C1 segment of cervical spinal cord (tissue), 14 donors: ENCODE results near the gene ABI3BP.

Experiments used
- DNase-seq, 14 donors: peaks; one replicate each; lab custom pipeline; 2025; lab: John Stamatoyannopoulos, UW

The ABI3BP gene

DNA sequence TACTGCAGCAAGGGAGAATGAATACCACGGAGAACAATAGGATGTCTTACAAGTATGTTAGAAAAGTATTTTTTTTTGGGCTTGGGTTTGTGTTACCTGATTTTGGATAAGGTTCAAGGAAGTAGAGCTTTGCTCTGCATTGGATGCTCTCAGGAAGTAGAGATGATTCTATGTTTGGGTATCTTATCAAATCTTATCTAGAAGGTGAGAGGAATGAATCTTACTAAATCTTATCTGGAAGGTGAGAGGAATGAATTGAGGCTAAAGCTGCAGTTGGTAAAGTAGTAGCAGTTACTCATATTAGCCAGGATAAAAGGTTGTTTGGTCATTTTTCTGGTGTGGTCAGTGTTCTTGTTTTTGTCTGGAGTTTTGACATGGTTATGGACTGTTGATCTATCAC, 266.5 kb downstream of the ABI3BP start:
- no peak for DNase-seq

DNA sequence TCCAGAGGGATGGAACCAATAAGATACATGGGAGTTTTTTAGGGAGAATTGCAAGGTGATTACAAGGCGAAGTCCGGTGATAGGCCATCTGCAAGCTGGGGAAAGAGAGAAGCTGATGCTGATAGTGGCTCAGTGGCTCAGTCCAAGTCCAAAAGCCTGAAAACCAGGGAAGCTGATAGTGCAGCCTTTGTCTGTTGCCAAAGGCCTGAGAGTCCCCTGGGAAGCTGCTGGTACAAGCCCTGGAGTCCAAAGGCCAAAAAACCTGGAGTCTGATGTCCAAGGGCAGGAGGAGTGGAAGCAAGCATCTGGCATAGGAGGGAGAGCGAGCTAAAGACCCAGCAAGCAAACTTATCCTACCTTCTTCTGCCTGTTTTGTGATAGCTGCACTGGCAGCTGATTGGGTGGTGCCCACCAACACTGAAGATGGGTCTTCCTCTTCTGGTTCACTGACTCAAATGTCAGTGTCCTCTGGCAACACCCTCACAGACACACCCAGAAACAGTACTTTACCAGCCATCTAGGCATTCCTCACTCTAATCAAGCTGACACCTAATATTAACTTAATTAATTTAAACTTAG, 267.2 kb downstream of the ABI3BP start:
- DNase-seq: no peak

DNA sequence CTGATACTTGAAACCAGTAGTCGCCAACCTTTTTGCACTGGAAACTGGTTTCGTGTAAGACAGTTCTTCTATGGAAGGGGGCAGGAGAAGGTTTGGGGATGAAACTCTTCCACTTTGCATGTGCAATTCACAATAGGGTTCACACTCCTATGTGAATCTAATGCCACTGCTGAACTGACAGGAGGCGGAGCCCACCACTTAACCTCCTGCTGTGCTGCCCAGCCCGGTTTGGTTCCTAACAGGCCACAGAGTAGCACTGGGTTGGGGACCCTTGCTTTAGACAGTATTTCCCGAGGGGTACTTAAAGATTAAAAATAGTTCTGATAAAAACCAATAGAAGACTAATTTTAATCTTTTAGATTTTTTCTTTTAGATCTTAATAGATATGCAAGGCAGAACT, 272.8 kb downstream of the ABI3BP start:
- DNase-seq: no peak

DNA sequence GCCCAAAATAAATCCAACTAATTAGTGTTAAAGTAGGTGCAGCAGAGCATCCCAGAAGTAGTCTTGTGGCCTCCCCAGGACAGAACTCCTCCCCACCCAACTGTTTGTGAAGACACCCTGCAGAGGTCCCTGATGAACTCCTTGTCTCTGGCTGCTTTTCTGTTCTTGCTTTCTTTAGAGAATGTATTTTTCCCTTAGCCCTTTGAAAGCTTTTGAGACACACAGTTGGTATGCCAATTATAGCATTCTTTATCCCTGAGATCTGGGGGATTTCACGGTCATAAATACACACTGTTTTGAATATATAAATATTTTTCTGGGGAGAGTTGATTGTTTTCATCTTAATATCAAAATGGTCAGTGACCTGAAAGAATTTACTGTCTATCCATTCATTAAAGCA, 274.1 kb downstream of the ABI3BP start:
- no peak for DNase-seq

DNA sequence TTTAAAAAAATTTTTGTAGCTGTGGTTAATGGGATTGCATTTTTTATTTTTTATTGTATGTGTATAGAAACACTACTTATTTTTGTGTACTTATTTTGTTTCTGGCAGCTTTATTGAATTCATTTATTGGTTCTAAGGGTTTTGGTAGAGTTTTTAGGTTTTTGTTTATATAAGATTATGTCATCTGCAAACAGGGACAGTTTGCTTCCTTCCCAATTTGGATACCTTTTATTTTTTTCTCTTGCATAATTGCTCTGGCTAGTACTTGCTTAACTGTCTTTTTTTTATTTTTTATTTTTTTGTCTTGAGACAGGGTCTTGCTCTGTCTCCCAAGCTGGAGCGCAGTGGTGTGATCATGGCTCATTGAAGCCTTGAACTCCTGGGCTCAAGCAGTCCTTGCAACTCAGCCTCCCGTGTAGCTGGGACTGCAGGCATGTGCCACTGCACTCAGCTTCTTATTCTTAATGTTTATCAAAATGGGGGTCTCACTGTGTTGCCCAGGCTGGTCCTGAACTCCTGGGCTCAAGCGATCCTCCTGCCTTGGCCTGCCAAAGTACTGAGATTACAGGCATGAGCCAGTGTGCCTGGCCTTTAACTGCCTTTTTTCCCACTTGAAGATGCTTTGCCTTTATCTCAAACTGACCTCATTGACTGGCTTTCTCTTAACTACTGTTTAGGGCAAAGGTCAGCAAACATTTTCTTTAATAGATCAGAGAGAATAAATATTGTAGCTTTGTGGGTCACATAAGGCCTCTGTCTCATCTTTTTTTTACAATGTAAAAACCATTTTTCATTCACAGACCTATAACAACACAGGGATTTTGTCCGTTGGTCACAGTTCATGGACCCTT, 275.4 kb downstream of the ABI3BP start:
- no peak for DNase-seq

DNA sequence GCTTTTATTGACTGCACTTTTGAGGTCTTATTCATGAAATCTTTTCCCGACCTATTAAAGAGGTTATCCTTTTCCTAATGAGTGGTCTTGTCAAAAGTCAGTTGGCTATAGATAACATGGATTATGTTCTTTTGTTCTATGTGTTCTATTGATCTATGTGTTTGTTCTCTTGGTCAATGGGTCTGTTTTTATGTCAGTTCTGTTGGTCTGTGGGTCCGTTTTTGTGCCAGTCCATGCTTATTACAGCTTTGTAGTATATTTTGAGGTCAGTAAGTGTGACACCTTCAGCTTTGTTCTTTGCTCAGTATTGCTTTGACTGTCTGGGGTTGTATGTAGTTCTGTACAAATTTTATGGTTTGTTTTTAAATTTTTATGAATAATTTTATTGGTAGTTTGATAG, 276.2 kb downstream of the ABI3BP start:
- no peak for DNase-seq

DNA sequence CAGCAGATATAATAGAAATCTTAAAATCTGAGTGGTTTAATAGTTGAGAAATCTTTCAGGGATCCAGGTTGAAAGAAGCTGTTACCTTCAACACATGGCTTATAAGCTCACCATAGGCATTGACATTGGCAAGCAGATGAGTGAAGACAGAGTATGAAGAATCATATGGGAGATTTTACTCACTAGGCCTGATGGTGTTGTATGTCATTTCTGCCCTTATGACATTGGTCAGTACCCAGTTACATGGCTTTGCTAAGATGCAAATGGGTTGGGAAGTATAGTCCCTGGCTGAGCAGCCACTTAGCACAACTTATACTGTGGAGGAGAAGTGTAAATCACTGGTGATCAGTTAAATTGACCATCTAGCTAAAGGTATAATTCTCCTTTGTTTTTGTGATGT, 278.0 kb downstream of the ABI3BP start:
- DNase-seq: no peak

DNA sequence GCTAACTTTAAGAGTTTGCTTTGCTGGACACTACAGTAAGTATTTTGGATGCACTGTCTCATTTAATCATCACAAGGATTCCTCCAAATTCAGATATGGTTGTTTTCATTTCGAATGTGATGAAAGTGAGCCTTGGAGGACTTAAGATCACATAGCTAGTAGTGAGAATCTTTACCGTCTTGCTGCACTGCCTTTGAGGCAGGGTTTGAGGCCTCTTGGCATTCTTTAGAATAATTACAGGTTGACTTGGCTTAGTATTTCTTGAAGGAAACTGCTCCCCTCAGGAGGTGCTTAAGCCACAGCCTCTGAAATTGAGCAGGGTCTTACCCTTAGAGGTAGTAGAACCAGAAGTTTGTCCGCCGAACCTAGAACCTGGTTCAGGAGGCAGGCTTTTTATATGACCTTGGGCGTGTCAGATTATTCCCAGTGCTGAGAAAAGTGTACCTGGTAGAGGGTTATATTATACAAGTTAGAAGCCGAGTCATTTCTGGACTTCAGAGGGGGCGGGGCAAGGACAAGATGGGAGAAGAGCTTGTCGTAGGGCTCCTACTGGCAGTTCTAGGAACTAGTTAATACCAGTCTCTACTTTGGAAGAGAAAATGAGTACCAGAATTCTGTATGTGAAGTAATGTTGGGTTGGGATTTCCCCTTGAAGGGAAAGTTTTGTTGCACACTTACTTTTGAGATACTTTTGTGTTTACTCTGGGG, 282.8 kb downstream of the ABI3BP start:
- peak in 2 of 14 donors; percentile 6 to 9 for DNase-seq

DNA sequence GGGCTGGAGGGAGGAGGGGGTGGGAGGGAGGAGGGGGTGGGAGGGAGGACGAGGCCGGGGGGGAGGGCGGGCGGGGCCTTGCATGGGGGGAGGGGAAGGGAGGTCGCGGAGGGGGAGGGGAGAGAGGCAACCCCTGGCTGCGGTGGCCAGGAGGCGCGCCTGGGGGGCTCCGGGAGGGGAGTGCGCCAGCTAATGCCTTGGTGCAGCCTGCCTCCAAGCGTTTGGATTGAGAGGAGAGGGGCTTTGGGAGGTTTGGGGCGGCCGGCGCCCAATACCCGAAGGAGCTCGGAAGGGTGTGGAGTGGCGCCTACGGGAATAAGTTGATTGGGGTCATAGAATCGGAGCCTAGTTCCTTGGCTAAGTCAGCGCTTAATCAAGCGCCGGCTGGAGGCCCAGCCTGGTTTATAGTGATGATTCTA, 283.4 kb downstream of the ABI3BP start:
- DNase-seq: peak in 6 of 14 donors; percentile 36 to 76 (median 52)

DNA sequence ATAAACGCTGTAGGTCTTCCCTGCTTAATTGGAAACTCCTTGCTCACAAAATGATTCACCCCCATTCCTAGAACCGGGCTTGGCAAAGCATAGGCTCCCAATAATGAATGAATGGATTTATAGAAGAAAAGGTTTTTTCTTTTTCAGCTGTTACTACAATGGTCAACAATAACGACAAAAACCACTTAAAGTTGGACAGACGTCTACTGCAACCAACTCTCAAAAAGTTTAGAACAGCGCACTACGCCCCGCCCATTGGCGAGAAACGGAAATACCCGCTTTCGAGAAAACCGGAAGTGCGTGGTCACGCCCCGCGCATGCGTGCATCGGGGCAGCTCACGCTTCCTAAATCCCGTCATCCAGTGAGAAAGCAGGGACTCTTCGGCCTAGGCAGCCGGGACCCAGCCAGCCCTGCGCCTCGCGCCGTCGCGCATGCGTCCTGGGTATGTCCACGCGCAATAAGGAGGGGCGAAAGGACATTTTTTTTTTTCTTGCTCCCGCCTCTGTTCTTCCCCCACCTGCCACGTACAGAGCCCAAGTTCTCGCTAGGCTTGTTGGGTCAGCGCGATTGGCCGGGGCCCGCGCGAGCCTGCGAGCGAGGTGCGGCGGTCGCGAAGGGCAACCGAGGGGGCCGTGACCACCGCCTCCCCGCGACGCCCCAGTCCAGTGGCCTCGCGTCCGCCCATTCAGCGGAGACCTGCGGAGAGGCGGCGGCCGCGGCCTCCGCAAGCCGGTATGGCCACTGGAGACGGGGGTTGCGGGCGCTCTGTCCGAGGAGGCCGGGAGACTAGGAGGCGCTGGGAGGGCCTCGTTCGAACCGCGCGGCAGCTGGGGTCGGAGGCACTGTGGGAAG, 284.0 kb downstream of the ABI3BP start, which contains the start of gene TFG:
TSS of gene TFG (plus strand) at position 506 of the 853 bp plus-strand sequence. CDS start 4,192 bp downstream, outside the sequence.
- DNase-seq: peak; percentile 49 to 98 (median 94)

DNA sequence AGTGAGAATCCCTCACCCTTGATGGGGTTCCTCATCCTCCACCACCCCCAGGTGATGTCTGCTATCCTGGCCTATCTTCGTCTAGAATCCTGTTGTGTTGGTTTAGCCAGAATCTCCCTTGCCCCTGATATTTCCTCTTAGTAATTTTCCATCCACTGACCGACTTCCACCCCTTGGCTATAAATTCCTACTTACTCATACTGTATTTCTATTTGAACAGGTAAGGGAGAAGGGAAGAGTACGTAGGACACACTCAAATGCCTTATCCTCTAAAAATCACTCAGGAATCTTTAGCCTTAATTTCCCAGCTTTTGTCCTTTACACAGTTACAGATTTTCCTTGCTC, 284.6 kb downstream of the ABI3BP start:
- peak in 1 of 14 donors; percentile 0 for DNase-seq

DNA sequence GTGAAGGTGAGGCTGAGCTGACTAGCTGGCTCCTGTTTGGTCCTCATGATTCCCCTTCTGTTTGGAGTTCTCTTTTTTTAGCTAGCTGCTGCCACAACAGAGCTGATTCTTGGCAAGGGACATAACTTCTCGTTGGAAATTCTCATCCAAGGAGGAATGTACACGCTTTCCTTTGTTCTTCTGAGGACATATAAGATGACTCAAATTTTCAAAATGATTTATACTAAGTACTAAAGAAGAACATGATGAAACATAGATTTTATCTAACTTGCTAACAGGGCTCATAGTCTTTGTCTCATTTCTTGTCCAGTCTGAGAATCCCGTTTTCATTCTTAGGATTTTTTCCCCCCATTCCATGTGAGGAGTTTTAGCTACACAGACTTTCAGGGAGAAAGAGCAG, 286.9 kb downstream of the ABI3BP start:
- no peak for DNase-seq

DNA sequence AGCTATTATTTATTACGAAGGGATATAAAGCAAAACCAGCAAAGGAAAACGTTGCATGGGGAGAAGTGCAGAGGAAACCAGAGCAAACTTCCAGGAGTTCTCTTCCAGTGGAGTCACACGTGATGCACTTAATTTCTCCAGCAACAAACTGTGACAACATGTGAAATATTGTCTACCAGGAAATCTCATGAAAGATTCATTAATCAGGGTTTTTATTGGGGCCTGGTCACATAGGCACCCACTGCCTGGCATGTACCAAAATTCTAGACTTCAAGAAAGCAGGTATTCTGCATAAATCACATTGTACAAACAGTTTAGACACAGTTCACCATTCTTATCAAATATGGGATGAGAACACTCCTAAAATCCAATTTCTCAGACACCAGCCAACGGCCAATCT, 289.4 kb downstream of the ABI3BP start:
- DNase-seq: no peak

DNA sequence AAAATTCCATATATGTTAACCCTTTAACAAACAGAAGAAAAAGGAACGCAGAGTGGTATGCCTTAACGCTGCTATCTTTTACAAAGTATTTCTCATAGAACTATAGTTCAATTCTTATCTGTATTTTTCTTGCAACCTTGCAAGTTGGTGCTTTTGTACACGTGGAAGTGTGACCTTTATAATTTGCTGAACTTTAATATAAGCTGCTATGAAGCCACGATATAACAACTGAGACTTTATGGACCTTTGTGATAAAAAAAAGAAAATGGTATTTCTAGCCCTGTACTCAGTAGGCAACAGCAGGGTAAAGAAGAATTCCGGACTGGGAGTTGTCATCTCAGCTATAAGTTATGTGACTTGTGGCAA, 290.3 kb downstream of the ABI3BP start:
- DNase-seq: no peak

DNA sequence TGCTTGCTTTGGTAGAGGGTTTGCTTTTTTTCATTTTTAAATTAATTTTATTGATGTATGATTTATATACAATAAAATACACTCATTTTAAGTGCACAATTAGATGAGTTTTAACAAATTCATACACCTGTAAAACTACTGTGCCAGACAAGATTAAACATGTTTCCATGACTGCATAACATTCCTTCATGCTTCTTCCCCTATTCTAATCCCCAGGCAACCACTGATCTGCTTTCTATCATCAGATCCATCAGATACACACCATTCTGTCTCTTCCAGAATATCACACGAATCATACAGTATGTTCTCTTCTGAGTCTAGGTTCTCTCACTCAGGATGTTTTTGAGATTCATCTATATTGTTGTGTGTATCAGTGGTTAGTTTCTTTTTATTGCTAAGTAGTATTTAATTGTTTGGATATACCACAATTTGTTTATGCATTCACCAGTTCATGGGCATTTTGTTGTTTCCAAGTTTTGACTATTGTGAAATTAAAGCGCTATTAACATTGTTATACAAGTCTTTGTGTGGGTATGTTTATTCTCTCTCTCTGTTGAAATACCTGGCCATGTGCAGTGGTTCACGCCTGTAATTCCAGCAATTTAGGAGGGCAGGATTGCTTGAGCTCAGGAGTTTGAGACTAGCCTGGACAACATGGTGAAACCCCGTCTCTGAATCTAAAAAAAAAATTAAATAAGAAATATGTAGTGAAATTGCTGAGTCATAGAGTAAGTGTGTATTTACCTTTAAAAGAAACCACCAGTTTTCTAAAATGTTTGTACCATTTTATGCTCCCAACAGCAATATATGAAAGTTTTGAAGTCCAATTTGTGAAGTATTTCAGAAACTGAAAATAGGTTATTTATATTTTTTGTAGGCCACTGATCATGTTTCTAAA, 290.9 kb downstream of the ABI3BP start:
- DNase-seq: no peak

DNA sequence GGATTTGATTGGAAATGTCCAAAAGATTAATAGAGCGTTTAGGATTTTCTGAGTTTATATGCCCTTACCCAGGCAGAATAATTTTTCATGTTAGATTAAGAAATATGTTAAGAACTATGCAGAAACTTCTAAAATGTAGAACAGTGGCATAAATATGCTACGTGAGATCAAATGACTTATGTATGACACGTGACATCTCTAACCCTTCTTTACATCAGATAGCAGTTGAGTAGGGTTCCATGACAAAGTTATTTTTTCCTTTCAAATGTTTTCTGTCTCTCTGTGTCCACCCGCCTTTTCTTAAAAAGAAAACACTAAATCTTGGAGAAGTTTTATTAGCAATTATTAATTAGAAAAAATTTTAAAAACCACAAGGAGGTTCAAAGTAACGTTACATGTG, 292.5 kb downstream of the ABI3BP start:
- DNase-seq: no peak
